ENCODE data around the gene TLE5. TPM values are rescaled to one million over a fixed set of nuclear protein-coding genes. Genes with fewer than 3 reads are reported as not detected.

TLE5 gene
- total RNA-seq, 1 experiment from 2014 or later = 360 TPM

- Histone ChIP-seq H3K27me3 (replicated peaks; ENCODE audit: insufficient read depth, low read depth, low read length, poor library complexity) (no peaks in the 10 kb centered on the region), H3K9me3 (ENCODE audit: low read depth, low read length, poor library complexity, severe bottlenecking) (no peaks in the 10 kb centered on the region), H3K36me3 (ENCODE audit: insufficient read depth, low read length, poor library complexity, severe bottlenecking) (no peaks in the 10 kb centered on the region), H3K4me3 (ENCODE audit: low read depth, low read length, poor library complexity, severe bottlenecking) (no peak overlapping the region), H3K27ac (ENCODE audit: low read depth, low read length, poor library complexity, severe bottlenecking) (no peak overlapping the region), H3K4me1 (ENCODE audit: insufficient read depth, low read length, poor library complexity, severe bottlenecking) (no peaks in the 10 kb centered on the region)
- TF ChIP-seq, protein P1, sequence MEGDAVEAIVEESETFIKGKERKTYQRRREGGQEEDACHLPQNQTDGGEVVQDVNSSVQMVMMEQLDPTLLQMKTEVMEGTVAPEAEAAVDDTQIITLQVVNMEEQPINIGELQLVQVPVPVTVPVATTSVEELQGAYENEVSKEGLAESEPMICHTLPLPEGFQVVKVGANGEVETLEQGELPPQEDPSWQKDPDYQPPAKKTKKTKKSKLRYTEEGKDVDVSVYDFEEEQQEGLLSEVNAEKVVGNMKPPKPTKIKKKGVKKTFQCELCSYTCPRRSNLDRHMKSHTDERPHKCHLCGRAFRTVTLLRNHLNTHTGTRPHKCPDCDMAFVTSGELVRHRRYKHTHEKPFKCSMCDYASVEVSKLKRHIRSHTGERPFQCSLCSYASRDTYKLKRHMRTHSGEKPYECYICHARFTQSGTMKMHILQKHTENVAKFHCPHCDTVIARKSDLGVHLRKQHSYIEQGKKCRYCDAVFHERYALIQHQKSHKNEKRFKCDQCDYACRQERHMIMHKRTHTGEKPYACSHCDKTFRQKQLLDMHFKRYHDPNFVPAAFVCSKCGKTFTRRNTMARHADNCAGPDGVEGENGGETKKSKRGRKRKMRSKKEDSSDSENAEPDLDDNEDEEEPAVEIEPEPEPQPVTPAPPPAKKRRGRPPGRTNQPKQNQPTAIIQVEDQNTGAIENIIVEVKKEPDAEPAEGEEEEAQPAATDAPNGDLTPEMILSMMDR (conservative IDR thresholded peaks at IDR 0.05; ENCODE audit: low read depth, low read length) = no peak
- TF ChIP-seq EZH2 (IDR thresholded peaks at IDR 0.05; ENCODE audit: borderline replicate concordance, low read depth, low read length, poor library complexity, severe bottlenecking) = no peak
- CTCF ChIA-PET = no interaction called here
- POLR2A ChIA-PET (ENCODE audit: low non-redundant PET) = no interaction called here
- DNase-seq (ENCODE audit: low spot score) = no peak
- intact Hi-C loops (cut with micrococcal nuclease; ENCODE audit: unreplicated experiment) = no loop called here
- BruUV-seq (replicated peaks) = no TSS peak
These were observed 40.2 kb upstream of the TLE5 start for GRCh38 chr19:3102239-3103140.

DNA sequence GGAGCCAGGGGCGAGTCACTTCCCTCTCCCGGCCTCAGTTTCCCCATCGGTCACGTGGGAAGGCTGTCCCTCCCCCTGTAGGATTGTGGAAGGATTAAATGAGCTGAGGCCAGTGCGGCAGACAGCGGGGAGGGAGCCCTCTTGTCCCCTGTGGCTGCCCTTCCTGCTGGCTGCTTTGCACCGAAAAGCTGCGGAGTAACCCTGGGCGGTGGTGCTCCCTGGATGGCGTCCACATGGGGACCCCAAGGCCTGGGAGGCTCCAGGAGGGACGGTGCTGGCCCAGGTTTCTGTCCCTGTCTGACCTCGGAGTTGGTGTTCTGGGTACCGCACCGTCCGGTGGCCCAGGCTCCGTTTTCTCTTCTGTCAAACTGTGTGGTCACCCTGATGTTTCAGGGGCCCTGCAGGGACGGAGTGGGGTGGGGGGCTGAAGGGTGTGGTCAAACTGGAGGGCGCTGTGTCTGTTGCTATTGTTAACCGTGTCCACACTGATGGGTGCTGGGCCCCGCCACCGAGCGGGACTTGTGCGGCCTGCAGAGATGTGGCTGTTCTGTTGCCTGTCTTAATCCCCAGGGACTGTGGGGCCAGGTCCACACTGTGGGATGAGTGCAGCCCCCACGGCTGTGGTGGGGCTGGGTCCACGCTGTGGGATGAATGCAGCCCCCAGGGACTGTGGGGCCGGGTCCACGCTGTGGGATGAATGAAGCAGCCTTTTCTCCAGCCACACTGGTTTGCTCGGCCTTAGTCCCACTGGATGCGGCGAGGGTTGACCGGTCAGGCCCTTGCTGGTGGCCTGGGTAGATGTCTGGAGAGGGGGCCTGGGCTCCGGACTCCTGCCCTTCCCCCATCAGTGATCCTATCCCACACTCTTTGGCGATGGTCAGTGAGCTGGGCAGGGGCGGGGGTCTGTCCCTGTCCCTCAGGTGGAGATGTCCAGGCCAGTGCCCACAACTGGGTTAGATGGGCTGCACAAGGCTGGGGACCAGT, 38.7 kb upstream of the TLE5 start:
- Histone ChIP-seq H3K36me3 (ENCODE audit: insufficient read depth, low read length, poor library complexity, severe bottlenecking) (no peaks in the 10 kb centered on the region), H3K4me1 (ENCODE audit: insufficient read depth, low read length, poor library complexity, severe bottlenecking) (peaks cover 10% of the 10 kb centered on the region), H3K4me3 (ENCODE audit: low read depth, low read length, poor library complexity, severe bottlenecking) (no peak overlapping the region), H3K27me3 (replicated peaks; ENCODE audit: insufficient read depth, low read depth, low read length, poor library complexity) (no peaks in the 10 kb centered on the region), H3K27ac (ENCODE audit: low read depth, low read length, poor library complexity, severe bottlenecking) (no peak overlapping the region), H3K9me3 (ENCODE audit: low read depth, low read length, poor library complexity, severe bottlenecking) (no peaks in the 10 kb centered on the region)
- ChIA-PET CTCF (interaction anchor here (0.6 kb wide), 1 partner anchor 102 kb away, joined by 3 read pairs; no protein-coding TSS in a partner anchor), POLR2A (ENCODE audit: low non-redundant PET) (interaction anchor here (0.6 kb wide), 1 partner anchor 131 kb away, joined by 3 read pairs; no protein-coding TSS in a partner anchor)
- TF ChIP-seq, protein P1 (conservative IDR thresholded peaks at IDR 0.05; ENCODE audit: low read depth, low read length) = no peak
- TF ChIP-seq EZH2 (IDR thresholded peaks at IDR 0.05; ENCODE audit: borderline replicate concordance, low read depth, low read length, poor library complexity, severe bottlenecking) = no peak
- BruUV-seq (replicated peaks) = no TSS peak
- no peak for DNase-seq (ENCODE audit: low spot score)
- intact Hi-C loops (cut with micrococcal nuclease; ENCODE audit: unreplicated experiment) = no loop called here

DNA sequence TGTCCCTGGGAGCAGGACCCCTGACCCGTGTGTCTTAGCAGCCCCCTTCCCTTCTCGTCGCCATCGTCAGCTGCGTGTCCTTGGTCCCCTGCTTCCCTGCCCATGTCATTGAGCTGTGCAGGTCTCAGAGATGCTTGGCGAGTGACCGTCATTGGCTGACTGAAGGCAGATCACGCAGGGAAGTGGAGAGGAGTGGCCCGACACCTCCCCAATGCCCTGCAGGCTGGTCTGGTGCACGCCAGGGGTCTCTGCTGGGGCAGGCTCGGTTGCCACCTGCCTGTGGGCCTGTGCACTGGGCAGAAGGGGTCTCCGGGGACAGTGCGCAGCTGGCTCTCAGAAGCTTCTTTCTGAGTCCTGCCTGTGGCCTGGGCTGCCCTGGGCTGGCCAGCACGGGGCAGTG, 38.0 kb upstream of the TLE5 start:
- no TSS peak for BruUV-seq (replicated peaks)
- Histone ChIP-seq H3K4me3 (ENCODE audit: low read depth, low read length, poor library complexity, severe bottlenecking) (no peak overlapping the region), H3K4me1 (ENCODE audit: insufficient read depth, low read length, poor library complexity, severe bottlenecking) (peaks cover 16% of the 10 kb centered on the region), H3K27me3 (replicated peaks; ENCODE audit: insufficient read depth, low read depth, low read length, poor library complexity) (no peaks in the 10 kb centered on the region), H3K36me3 (ENCODE audit: insufficient read depth, low read length, poor library complexity, severe bottlenecking) (no peaks in the 10 kb centered on the region), H3K9me3 (ENCODE audit: low read depth, low read length, poor library complexity, severe bottlenecking) (no peaks in the 10 kb centered on the region), H3K27ac (ENCODE audit: low read depth, low read length, poor library complexity, severe bottlenecking) (no peak overlapping the region)
- CTCF ChIA-PET = no interaction called here
- intact Hi-C loops (cut with micrococcal nuclease; ENCODE audit: unreplicated experiment) = no loop called here
- POLR2A ChIA-PET (ENCODE audit: low non-redundant PET) = interaction anchor here (0.5 kb wide), 1 partner anchor 135 kb away, joined by 5 read pairs; no protein-coding TSS in a partner anchor
- TF ChIP-seq, protein P1 (conservative IDR thresholded peaks at IDR 0.05; ENCODE audit: low read depth, low read length) = no peak
- TF ChIP-seq EZH2 (IDR thresholded peaks at IDR 0.05; ENCODE audit: borderline replicate concordance, low read depth, low read length, poor library complexity, severe bottlenecking) = no peak
- DNase-seq (ENCODE audit: low spot score) = no peak

Data from A673 (cell line).